Calu3 (cell line): ENCODE data around the gene HK1. TPM values are rescaled to one million over a fixed set of nuclear protein-coding genes. Genes with fewer than 3 reads are reported as not detected.
A peak's percentile ranks its signal among the peaks of the same experiment; 100 is the strongest.

ENCODE experiments used
- BruUV-seq: library from RNA; stranded (reverse); fragments of 400-500 nt; replicated peaks from 2 replicates; lab custom pipeline; 2021; lab: Mats Ljungman, UMichigan
- CTCF ChIA-PET: fragments of 300-600 bp; sonication (Branson Sonifier 250); formaldehyde crosslinking; loops from one replicate; lab custom pipeline; 2022; ENCODE audit warnings: antibody characterized with exemption; lab: Charles Lee
- DNase-seq: peaks from one replicate; pipeline ENCODE4 v3.0.0; 2022
- H3K27ac Mint-ChIP-seq: one replicate; pipeline ENCODE4 v1.8.0; 2022; ENCODE audit warnings: mixed read lengths; ENCODE audit not compliant: unreplicated experiment
- H3K27me3 Mint-ChIP-seq: one replicate; pipeline ENCODE4 v1.8.0; 2022; ENCODE audit warnings: mixed read lengths; ENCODE audit not compliant: unreplicated experiment
- H3K36me3 Mint-ChIP-seq: one replicate; pipeline ENCODE4 v1.8.0; 2022; ENCODE audit warnings: mild to moderate bottlenecking, moderate library complexity, mixed read lengths; ENCODE audit not compliant: insufficient read depth, unreplicated experiment
- H3K4me1 Mint-ChIP-seq: one replicate; pipeline ENCODE4 v1.8.0; 2022; ENCODE audit warnings: mild to moderate bottlenecking, low read depth, mixed read lengths; ENCODE audit not compliant: unreplicated experiment
- H3K4me3 Mint-ChIP-seq: one replicate; pipeline ENCODE4 v1.8.0; 2022; ENCODE audit warnings: mild to moderate bottlenecking, low read depth, moderate library complexity, mixed read lengths; ENCODE audit not compliant: unreplicated experiment
- H3K9me3 Mint-ChIP-seq: one replicate; pipeline ENCODE4 v1.8.0; 2022; ENCODE audit warnings: low read depth, mixed read lengths; ENCODE audit not compliant: unreplicated experiment
- CTCF ChIP-seq: fragments of 200-600 bp; IDR thresholded peaks from one replicate; pipeline ENCODE4 v1.8.0; 2022; ENCODE audit warnings: antibody characterized with exemption; ENCODE audit not compliant: unreplicated experiment
- intact Hi-C: fragments of 100-400 bp; cut with micrococcal nuclease; formaldehyde crosslinking; loops from one replicate; pipeline ENCODE4 v1.10.0; 2022; ENCODE audit not compliant: unreplicated experiment
- total RNA-seq: library from RNA; stranded (reverse); gene quantifications from 2 replicates; pipeline ENCODE4 v1.2.3, GENCODE V29; 2022

HK1 gene
- total RNA-seq, 1 experiment from 2014 or later = 58.8 TPM

GRCh38 chr10:69411476-69411875, 133.2 kb downstream of the HK1 start:
- Mint-ChIP-seq H3K27me3 (no peaks in the 10 kb centered on the region), H3K9me3 (no peaks in the 10 kb centered on the region), H3K4me1 (peaks cover 17% of the 10 kb centered on the region), H3K4me3 (no peak overlapping the region), H3K36me3 (peaks cover 21% of the 10 kb centered on the region), H3K27ac (no peak overlapping the region)
- no TSS peak for BruUV-seq
- no peak for TF ChIP-seq CTCF
- intact Hi-C loops = no loop called here
- CTCF ChIA-PET = interaction anchor here (0.7 kb wide), 1 partner anchor 278 kb away, joined by 3 read pairs; no protein-coding TSS in a partner anchor
- DNase-seq = no peak

GRCh38 chr10:69412232-69412790, 134.0 kb downstream of the HK1 start:
- TF ChIP-seq CTCF = no peak
- CTCF ChIA-PET = interaction anchor here (0.6 kb wide), 1 partner anchor 29 kb away, joined by 3 read pairs; no protein-coding TSS in a partner anchor

GRCh38 chr10:69413221-69413865, 135.0 kb downstream of the HK1 start:
- H3K9me3 Mint-ChIP-seq = no peaks in the 10 kb centered on the region
- peak; percentile 53 for DNase-seq
- peak; percentile 55 for TF ChIP-seq CTCF
- no peak overlapping the region for H3K4me3 Mint-ChIP-seq
- H3K27me3 Mint-ChIP-seq = no peaks in the 10 kb centered on the region
- BruUV-seq = no TSS peak
- intact Hi-C loops = no loop called here
- peaks cover 13% of the 10 kb centered on the region for H3K4me1 Mint-ChIP-seq
- CTCF ChIA-PET = no interaction called here
- H3K27ac Mint-ChIP-seq = no peak overlapping the region
- peaks cover 11% of the 10 kb centered on the region for H3K36me3 Mint-ChIP-seq

More at GRCh38 chr10:69412232-69412790, 134.0 kb downstream of the HK1 start:
- intact Hi-C loops = no loop called here
- BruUV-seq = no TSS peak
- Mint-ChIP-seq H3K27ac (no peak overlapping the region), H3K27me3 (no peaks in the 10 kb centered on the region), H3K9me3 (no peaks in the 10 kb centered on the region), H3K4me1 (peaks cover 15% of the 10 kb centered on the region), H3K4me3 (no peak overlapping the region), H3K36me3 (peaks cover 20% of the 10 kb centered on the region)
- DNase-seq = no peak

GRCh38 chr10:69414036-69415018, 136.0 kb downstream of the HK1 start:
- TF ChIP-seq CTCF = no peak
- Mint-ChIP-seq H3K4me3 (no peak overlapping the region), H3K27me3 (no peaks in the 10 kb centered on the region), H3K4me1 (peaks cover 10% of the 10 kb centered on the region), H3K36me3 (peaks cover 3% of the 10 kb centered on the region), H3K27ac (no peak overlapping the region), H3K9me3 (no peaks in the 10 kb centered on the region)
- no peak for DNase-seq
- no TSS peak for BruUV-seq
- CTCF ChIA-PET = no interaction called here
- intact Hi-C loops = no loop called here
